Measurements from ENCODE around the gene IDI1. TPM values are rescaled to one million over a fixed set of nuclear protein-coding genes. Genes with fewer than 3 reads are reported as not detected.

The IDI1 gene
- 10 to 100 TPM; 29.8 to 67.5 (median 60.4) TPM for total RNA-seq

- DNase-seq (ENCODE audit: low spot score) (peak; percentile 86), ATAC-seq (ENCODE audit: low FRiP score) (peak; percentile 93)
- TF ChIP-seq CTCF (IDR thresholded peaks at IDR 0.05), result no peak
Observed at GRCh38 chr10:1048732-1049424, at the start of gene IDI1. TSS of gene IDI1 (minus strand) at chr10:1049119. CDS start at chr10:1049003, 116 bp downstream.

- ATAC-seq (ENCODE audit: low FRiP score) (peak; percentile 12), DNase-seq (ENCODE audit: low spot score) (no peak)
- TF ChIP-seq CTCF (IDR thresholded peaks at IDR 0.05), result no peak
Observed at GRCh38 chr10:1097436-1097835, 48.5 kb upstream of the IDI1 start.

GRCh38 chr10:1096287-1096889 is 47.5 kb upstream of the IDI1 start:
- no peak for DNase-seq (ENCODE audit: low spot score)

GRCh38 chr10:1095498-1095897 is 46.6 kb upstream of the IDI1 start:
- TF ChIP-seq CTCF (IDR thresholded peaks at IDR 0.05), result no peak
- ATAC-seq (ENCODE audit: low FRiP score) (no peak), DNase-seq (ENCODE audit: low spot score) (no peak)

More at GRCh38 chr10:1096287-1096889, 47.5 kb upstream of the IDI1 start:
- ATAC-seq (ENCODE audit: low FRiP score), result no peak
- no peak for TF ChIP-seq CTCF (IDR thresholded peaks at IDR 0.05)

- ATAC-seq (ENCODE audit: low FRiP score), result no peak
- DNase-seq (ENCODE audit: low spot score), result no peak
- TF ChIP-seq CTCF (IDR thresholded peaks at IDR 0.05), result no peak
Observed at GRCh38 chr10:1094112-1095057, 45.5 kb upstream of the IDI1 start.

GRCh38 chr10:1093696-1094095 is 44.8 kb upstream of the IDI1 start:
- no peak for DNase-seq (ENCODE audit: low spot score)
- no peak for TF ChIP-seq CTCF (IDR thresholded peaks at IDR 0.05)
- ATAC-seq (ENCODE audit: low FRiP score), result no peak
